SU-DHL-6 (cell line): ENCODE results near the gene INPP4A.

Experiments used
- CTCF ChIP-seq: fragments of 200-600 bp; sonication (generic); IDR thresholded peaks from one replicate; pipeline ENCODE4 v1.5.1; 2017; ENCODE audit warnings: antibody characterized with exemption, mild to moderate bottlenecking, low read length, moderate library complexity; ENCODE audit not compliant: insufficient read depth, poor library complexity, severe bottlenecking
- EZH2phosphoT487 ChIP-seq: fragments of 200-600 bp; sonication (generic), shearing (Covaris generic); conservative IDR thresholded peaks from 2 replicates; pipeline ENCODE4 v1.6.1; 2018; ENCODE audit warnings: mild to moderate bottlenecking, antibody characterized with exemption, low read length, moderate library complexity, mixed read lengths

- TF ChIP-seq CTCF: no peak
- no peak for TF ChIP-seq EZH2phosphoT487
Observed at GRCh38 chr2:98565286-98565860, 120.7 kb downstream of the INPP4A start.
